Hematopoietic multipotent progenitor cell treated with erythropoietin and hydrocortisone succinate and interleukin-3 and kit ligand, for 6 days (in vitro differentiated cells): ENCODE measurements around the gene ASAP2.

ENCODE experiments used
- DNase-seq: peaks from one replicate; pipeline ENCODE4 v3.0.0-alpha.2; 2015

Gene ASAP2

DNA sequence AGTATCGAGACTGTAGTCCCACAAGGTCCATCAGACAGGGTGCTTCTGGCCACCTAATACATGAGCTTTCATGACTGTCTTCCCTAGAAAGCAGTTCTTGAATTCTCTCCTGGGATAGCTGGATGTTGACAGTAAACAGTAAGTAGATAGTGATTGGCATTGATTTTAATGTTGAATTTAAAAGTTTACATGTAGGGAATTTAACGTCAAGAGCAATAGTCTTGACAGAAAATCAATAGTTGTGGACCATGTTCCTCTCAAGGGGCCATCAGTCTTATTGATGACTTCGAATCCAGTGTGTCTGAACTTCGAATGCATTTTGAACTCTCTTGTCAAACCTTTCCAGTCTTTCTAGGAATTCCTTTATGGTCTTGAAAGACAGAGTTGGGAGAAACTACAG is 152.9 kb downstream of the ASAP2 start:
- DNase-seq = no peak

- DNase-seq = no peak
Observed at GRCh38 chr2:9360110-9360509, 153.5 kb downstream of the ASAP2 start.

DNA sequence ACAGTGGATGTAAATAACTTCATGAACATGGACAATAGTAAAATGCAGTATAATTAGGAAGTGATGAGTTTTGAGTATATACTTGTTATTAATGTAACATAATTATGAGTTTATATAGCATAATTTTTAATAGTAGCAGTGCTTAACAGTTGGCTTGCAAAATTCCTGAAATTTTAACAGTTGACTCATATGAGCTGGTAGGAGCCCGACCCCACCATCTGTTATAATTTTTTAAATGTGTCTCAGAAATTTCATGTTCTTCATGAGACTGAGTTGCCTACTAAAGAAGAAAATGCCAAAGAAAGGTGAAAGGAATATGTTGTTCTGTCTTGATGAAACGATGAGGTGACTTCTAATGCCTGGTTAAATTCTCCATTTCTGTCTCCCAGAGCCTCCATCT is 154.1 kb downstream of the ASAP2 start:
- no peak for DNase-seq

DNA sequence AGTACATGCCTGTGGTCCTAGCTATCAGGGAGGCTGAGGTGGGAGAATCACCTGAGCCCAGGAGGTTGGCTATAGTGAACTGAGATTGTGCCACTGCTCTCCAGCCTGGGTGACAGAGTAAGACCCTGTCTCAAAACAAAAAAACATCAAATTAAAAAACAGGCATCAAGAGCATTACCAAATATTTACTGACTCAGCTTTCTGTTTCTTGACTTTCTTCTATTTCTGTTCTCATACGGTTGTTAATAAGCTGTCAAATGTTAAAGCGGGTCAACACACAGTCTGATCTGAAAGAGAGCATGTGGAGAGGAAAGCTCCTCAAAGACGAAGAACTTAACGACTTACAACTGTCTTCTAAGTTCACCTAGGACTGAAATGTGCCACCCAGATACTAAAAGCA is 157.8 kb downstream of the ASAP2 start:
- DNase-seq = no peak

- DNase-seq = no peak
Observed at GRCh38 chr2:9364791-9365497, 158.3 kb downstream of the ASAP2 start.

DNA sequence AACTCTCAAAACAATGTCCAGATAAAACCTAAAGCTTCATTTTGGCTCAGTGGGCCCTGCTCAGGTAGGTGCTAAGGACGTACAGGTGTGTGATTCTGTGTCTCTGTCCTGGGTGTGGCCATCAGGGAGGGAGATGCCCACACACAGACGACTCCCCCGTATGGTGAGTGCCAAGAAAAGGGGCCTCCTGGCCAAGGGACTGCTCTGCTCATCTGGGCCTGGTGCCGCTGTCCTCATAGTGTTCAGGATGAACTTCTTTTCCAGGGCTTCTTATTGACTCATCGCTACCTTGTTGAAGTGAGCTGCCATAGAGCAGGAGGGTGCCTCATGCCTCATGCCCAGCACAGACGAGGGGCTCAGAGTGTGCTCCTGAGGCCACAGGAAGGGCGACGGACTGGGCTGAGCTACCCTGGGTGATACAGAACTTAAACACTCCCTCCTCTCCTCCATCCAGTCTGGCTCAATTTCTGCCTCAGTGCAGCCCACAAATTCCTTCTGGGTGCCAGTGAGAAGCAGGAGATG is 158.9 kb downstream of the ASAP2 start:
- DNase-seq = no peak

DNA sequence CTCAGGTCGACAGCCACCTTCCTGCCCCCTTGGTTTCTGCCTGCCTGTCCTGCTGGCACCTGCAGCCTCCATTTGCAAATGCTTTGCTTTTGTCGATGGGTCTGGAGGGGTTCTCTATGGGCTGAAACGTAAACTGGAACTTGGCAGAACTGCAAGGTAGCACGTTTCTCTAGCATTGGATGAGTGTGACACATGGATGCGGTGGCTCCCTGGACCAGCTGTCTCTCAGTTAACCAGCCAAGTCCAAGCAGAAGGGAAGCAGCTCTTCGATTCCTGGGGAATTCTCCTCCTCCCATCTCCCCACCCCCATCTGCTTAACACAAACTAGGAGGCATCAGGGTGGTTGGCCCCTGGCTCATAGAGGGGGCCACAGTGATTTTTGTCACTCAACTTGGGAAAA is 159.4 kb downstream of the ASAP2 start:
- no peak for DNase-seq

- DNase-seq = no peak
Observed at GRCh38 chr2:9370746-9371145, 164.1 kb downstream of the ASAP2 start.

DNA sequence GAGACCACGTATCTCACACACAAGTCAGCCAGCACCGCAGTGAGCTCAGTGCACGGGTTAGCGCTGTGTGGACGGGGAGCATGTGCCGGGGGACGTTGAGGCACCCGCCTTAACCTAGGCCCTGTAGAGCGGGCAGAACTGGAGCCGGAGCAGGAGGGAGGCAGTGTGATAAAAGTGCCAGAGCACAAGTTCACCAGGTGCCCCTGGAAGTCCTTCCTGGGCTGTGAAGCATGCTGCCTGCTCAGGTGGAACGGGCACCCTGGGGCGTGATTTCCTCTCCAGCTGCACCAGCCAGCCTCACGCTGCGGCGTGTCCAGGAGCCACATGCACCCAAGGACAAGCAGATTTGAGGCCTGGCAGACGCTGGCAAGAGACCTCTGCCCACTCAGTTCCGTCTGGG is 166.4 kb downstream of the ASAP2 start:
- DNase-seq = no peak

DNA sequence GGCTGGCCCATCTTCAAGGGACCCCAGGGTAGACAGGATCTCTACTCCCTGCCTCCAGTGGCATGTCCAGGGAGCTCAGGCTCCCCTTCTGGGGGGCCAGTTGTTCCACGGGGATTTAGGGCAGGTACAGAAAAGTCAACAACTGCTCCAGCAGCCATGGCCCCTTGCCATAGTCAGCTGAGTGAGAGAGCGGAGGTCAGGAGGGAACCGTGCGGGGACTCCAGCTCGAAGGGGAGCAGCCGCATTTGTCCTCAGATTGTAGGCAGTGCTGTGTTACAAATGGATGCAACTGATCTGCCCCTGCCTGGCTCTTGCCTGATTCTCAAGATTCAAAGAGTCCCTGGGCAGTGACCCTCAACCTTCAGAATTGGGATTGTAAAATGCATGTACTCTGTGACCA is 166.9 kb downstream of the ASAP2 start:
- DNase-seq = no peak

DNA sequence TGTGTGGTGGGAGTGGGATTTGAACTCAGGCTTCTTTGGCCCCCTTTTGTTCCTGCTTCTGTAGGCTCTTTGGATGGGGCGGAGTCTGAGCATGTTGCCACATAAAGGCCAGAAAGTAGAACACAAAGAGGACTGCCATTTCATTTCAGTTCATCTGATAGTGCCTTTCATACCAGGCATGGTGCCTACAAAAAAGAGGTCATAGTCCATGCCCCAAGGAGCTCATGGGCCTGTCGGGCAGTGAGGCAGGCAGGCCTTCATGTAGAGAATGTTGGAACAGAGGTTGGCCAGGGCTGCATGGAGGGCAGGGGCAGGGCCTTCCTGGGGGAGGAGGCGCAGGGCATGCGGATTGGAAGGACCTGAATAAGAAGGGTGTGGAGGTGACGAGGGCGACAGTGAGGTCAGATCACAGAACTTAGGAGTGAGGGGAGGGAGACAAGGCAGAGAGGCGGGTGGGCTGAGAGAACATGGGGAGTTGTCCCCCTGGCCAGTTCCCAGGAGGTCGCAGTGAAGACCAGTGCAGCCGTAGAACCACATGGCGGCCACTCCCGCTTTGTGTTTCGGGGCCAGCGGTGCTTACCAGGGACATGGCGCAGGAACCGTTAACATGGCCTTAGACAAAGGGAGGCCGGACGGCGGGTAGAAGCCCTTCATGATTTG is 167.6 kb downstream of the ASAP2 start:
- DNase-seq = no peak

DNA sequence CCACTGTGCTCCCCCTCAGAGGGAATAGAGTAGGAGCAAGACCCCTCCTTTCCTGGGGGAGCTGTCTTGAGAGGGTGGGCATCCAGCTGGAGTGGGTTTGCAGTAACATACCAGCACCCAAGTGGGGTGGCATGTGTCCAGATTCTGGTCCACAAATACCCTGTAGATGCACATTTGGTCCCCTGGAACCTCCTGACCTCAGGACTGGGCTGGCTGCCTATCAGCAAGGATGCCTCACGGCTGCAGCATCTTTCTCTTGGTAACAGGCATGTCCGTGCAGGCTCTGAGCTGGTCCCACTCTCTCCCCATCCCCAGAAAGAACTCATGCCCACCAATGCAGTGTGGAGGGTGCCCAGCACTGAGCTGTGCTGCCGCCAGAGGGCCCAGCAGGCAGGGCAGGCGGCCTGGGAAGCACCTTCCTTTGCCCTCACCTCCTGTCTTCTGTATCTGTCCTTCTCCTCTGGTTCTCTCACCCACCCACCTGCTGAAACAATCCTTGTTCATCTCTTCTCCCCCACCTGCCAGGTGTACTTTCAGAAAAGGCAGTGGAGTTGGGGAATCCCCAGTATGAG is 169.3 kb downstream of the ASAP2 start:
- no peak for DNase-seq

DNA sequence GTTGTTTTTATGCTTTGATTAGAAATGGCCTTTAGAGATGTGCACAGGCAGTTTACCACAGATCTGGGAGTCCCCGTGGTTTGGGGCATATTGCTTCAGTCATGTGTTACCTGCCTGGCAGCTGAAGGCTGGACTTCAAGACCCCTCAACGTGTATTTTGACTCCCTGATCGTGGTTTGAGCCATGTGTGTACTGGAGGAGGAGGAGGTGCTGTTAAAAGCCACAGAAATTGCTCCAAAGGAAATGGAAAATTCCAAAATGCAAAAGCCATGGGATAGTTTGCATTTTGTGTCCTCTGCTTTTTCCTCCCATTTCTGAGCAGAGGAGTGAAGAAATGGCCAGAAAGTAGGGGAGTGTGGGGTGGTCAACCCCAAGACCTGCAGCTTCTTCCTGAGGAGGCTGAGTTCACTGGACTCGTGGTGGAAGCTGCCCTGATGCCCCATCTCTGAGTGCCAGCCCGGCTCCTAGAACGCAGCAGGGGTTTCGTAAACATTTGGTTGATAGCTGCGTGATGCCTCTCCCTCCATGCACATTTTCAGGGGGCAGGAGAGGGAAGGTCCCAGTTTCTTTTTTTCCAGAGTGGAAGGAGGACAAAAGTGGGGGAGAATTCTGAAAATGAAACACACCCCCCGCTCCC is 171.0 kb downstream of the ASAP2 start:
- DNase-seq = no peak

- no peak for DNase-seq
Observed at GRCh38 chr2:9378433-9379390, 172.1 kb downstream of the ASAP2 start.

DNA sequence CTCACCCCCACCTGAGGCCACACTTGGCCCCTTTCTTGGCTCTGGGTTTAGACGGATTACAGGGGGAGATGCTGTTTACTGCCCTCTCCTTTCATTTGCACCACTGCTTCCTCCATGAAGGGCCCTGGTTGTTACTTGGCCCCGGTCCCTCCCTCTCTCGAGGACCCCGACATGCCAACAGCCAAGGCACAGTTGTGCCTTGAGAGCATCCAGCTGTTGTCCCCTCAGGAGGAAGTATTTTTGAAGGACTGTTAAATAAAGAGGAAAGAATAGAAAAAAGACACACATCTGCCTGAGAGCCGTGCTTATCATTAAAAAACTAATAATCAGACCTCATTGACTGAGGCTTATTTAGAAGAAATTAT is 172.8 kb downstream of the ASAP2 start:
- no peak for DNase-seq

DNA sequence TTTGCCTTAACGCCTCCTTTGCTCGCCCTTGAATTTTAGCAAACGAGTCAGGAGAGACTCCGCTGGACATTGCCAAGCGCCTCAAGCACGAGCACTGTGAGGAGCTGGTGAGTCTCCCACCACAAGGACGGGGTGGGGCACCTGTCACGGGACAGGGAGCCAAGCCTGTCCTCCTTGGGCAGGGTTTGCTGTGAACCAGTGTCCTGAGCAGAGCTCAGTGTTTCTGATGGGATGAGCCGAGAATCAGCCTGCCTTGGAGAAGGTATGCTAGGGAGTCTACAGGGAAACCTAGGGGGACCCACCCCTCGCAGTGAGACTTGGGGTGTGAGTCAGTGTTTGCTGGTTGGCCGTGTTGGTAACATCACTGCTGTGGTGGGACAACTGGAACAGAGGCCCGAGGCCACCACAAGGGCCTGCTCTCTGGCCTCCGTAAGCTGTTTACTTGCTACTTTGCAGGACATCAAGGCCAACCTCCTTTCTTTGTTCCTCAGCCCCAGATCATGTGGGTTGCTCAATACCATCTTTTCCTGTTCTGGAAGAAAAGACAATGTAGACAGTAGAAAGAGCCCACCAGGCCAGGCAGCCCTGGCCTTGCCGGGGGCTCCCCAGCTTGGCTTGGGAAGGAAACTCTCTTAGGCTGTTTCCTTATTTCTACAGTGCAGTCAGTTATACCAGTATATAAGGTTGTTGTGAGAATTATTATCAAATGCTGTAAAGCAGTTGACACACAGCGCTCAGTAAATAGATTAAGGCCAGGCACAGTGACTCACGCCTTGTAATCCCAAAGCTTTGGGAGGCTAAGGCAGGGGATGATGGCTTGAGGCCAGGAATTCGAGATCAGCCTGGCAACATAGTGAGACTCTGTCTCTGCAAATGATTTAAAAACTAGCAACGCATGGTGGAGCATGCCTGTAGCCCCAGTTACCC is 174.4 kb downstream of the ASAP2 start:
- DNase-seq = peak; percentile 9

GRCh38 chr2:9382604-9383235 is 176.1 kb downstream of the ASAP2 start:
- DNase-seq = peak; percentile 10

DNA sequence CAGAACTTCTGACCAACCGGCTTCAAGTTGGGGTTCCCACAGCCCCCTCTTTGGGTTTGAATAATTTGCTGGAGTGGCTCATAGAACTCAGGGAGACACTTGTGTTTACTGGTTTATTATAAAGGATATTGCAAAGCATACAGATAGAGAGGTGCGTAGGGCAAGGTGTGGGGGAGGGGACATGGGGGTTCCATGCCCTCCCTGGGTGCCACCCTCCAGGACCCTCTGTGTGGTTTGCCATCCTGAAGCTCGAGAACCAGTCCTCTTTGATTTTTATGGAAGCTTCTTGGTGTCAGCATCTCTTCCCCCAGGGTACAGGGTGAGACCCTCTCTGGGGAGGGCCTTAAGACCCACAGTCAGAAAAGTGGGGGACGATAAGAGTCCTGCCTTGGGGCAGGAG is 177.9 kb downstream of the ASAP2 start:
- no peak for DNase-seq

DNA sequence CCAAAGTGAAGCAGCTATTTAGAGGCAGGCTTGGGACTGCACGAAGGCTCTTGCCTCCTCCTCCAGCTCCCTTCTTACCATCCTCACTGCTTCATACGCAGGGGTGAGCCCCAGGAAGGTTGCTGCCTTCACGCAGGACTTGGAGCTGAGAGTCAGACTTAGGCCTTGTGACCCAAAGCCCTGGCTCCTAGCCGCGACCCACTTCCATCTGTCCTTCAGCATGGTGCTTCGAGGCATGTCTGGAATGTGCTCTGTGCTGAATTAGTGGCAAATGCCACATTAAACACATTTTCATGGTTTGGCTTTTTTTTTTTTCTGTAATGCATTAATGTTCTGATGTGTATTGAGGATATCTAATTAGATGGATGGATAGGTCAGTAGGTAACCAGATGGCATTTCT is 179.2 kb downstream of the ASAP2 start:
- DNase-seq = no peak

DNA sequence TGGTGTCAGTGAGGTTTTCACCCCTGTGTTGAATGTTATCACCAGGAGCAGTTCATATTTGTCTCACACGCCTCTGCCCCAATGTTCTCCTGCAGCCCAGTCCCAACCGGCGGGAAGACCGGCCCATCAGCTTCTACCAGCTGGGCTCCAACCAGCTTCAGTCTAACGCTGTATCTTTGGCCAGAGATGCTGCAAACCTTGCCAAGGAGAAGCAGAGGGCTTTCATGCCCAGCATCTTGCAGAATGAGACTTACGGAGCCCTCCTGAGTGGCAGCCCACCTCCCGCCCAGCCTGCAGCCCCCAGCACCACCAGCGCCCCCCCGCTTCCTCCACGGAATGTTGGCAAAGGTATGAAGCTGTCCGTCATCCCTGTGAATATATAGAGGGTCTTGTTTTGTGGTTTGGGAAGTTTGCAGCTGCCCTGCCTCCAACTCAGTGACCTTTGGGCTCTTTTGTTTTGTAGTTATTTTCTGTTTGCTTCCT is 181.6 kb downstream of the ASAP2 start:
- DNase-seq = no peak
